ENCODE results near the gene LSS. TPM values are rescaled to one million over a fixed set of nuclear protein-coding genes. Genes with fewer than 3 reads are reported as not detected.
A peak's percentile ranks its signal among the peaks of the same experiment; 100 is the strongest.

Gene LSS
- total RNA-seq, 1 experiment from 2014 or later = 45.5 TPM

DNA sequence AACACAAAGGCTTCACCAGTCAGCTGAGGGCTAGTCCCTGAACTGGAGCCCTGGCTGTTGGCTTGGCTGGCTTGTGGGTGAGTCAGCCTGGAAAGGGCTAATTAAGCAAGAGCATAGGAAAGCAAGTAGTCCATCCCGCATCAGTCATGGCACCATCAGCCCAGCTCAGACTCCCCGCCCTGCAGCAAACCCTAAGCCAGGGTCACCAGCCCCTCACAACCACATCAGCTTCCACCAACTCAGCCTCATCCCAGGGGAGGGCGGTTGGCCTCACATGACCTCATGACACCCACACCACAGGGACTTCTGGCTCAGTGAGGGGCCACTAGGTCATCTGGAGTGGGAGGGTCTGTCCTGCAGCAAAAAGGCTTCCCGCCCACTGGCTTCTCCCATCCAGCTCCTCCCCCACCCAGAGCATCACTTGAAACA, 37.3 kb downstream of the LSS start:
- Mint-ChIP-seq H3K4me3 (ENCODE audit: unreplicated experiment) (no peak overlapping the region), H3K27ac (ENCODE audit: low read depth, unreplicated experiment) (no peak overlapping the region), H3K36me3 (ENCODE audit: insufficient read depth, unreplicated experiment) (peaks cover 35% of the 10 kb centered on the region), H3K4me1 (ENCODE audit: insufficient read depth, unreplicated experiment) (peaks cover 27% of the 10 kb centered on the region), H3K9me3 (ENCODE audit: unreplicated experiment) (no peaks in the 10 kb centered on the region), H3K27me3 (ENCODE audit: insufficient read depth, unreplicated experiment) (no peaks in the 10 kb centered on the region)
- TF ChIP-seq, protein P1, sequence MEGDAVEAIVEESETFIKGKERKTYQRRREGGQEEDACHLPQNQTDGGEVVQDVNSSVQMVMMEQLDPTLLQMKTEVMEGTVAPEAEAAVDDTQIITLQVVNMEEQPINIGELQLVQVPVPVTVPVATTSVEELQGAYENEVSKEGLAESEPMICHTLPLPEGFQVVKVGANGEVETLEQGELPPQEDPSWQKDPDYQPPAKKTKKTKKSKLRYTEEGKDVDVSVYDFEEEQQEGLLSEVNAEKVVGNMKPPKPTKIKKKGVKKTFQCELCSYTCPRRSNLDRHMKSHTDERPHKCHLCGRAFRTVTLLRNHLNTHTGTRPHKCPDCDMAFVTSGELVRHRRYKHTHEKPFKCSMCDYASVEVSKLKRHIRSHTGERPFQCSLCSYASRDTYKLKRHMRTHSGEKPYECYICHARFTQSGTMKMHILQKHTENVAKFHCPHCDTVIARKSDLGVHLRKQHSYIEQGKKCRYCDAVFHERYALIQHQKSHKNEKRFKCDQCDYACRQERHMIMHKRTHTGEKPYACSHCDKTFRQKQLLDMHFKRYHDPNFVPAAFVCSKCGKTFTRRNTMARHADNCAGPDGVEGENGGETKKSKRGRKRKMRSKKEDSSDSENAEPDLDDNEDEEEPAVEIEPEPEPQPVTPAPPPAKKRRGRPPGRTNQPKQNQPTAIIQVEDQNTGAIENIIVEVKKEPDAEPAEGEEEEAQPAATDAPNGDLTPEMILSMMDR (IDR thresholded peaks at IDR 0.05; ENCODE audit: unreplicated experiment) = no peak
- no TSS peak for BruUV-seq (replicated peaks)
- peak; percentile 74 for DNase-seq (ENCODE audit: unreplicated experiment)
- ChIA-PET CTCF (interaction anchor here (0.7 to 1.0 kb wide), 2 partner anchors 19 to 48 kb away, joined by 3 to 6 read pairs; no protein-coding TSS in a partner anchor), POLR2A (interaction anchor here (1.2 kb wide), 1 partner anchor 50 kb away, joined by 5 read pairs; no protein-coding TSS in a partner anchor)
- intact Hi-C loops (cut with micrococcal nuclease) = no loop called here

DNA sequence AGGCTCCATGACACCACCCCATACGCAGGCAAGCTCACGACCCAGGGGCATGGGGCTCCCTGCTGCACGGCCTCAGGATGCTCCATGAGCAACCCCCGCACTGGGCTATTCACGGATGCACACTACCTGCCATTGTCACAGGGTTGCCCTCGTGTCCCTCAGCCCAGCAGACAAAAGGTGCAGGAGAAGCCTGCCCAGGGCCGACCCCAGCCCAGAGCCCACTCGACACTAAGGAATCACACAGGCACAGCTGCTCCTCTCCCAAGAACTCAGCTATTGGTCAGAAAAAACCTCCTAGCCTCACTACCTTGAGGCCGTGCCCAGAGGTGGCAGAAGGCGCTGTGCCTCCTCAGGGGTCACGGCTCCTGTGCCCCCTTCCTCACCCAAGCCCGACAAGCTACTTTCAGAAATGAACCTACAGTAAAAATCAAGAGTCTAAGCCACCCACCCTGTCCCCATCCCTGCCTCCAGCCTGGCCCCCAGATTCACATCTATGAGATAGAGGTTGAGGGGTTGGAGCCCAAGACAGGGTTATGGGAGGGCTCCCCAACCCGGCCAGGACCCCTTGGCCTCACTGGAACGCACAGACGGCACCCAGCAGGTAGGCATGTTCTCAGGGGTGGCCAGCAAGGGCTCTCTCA, 38.0 kb downstream of the LSS start:
- TF ChIP-seq, protein P1 (IDR thresholded peaks at IDR 0.05; ENCODE audit: unreplicated experiment) = no peak
- H3K27ac Mint-ChIP-seq (ENCODE audit: low read depth, unreplicated experiment) = no peak overlapping the region
- ChIA-PET POLR2A (interaction anchor here (0.7 to 1.2 kb wide), 2 partner anchors 50 to 61 kb away, joined by 3 to 5 read pairs; no protein-coding TSS in a partner anchor), CTCF (interaction anchor here (0.7 to 1.0 kb wide), 2 partner anchors 19 to 47 kb away, joined by 3 to 6 read pairs; no protein-coding TSS in a partner anchor)
- H3K4me1 Mint-ChIP-seq (ENCODE audit: insufficient read depth, unreplicated experiment) = peaks cover 27% of the 10 kb centered on the region
- TSS peak; percentile 32 for BruUV-seq (replicated peaks)
- no peak for DNase-seq (ENCODE audit: unreplicated experiment)
- no peak overlapping the region for H3K4me3 Mint-ChIP-seq (ENCODE audit: unreplicated experiment)
- intact Hi-C loops (cut with micrococcal nuclease) = no loop called here
- no peaks in the 10 kb centered on the region for H3K9me3 Mint-ChIP-seq (ENCODE audit: unreplicated experiment)
- peaks cover 29% of the 10 kb centered on the region for H3K36me3 Mint-ChIP-seq (ENCODE audit: insufficient read depth, unreplicated experiment)
- no peaks in the 10 kb centered on the region for H3K27me3 Mint-ChIP-seq (ENCODE audit: insufficient read depth, unreplicated experiment)

DNA sequence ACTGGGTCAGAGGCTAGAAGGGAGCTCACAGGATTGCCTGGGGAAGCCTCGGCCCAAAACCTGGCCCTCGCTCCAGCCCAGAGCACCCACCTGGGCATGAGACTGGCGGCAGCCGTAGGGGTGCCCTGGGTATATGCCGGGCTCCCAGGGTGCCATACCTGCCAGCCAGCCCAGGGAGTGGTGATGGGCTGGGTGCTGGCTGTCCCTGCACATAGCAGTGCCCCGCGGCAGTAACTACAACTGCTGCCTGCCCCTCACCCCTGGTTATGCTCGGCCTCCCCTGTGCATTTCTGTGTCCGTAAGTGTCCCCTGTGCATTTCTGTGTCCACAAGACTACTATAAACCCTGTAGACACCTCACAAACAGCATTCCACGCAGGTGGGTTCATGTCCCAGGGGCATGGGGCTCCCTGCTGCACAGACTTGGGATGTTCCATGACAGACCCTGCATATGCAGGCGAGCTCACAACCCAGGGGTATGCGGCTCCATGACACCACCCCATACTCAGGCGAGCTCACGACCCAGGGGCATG, 38.5 kb downstream of the LSS start:
- POLR2A ChIA-PET = interaction anchor here (0.5 to 0.9 kb wide), 4 partner anchors 8 to 217 kb away, joined by 3 read pairs; no protein-coding TSS in a partner anchor
- no peaks in the 10 kb centered on the region for H3K9me3 Mint-ChIP-seq (ENCODE audit: unreplicated experiment)
- intact Hi-C loops (cut with micrococcal nuclease) = no loop called here
- H3K36me3 Mint-ChIP-seq (ENCODE audit: insufficient read depth, unreplicated experiment) = peaks cover 26% of the 10 kb centered on the region
- no peak for DNase-seq (ENCODE audit: unreplicated experiment)
- BruUV-seq (replicated peaks) = no TSS peak
- H3K4me3 Mint-ChIP-seq (ENCODE audit: unreplicated experiment) = no peak overlapping the region
- peaks cover 27% of the 10 kb centered on the region for H3K4me1 Mint-ChIP-seq (ENCODE audit: insufficient read depth, unreplicated experiment)
- H3K27ac Mint-ChIP-seq (ENCODE audit: low read depth, unreplicated experiment) = peak overlapping the region; percentile 68
- TF ChIP-seq, protein P1 (IDR thresholded peaks at IDR 0.05; ENCODE audit: unreplicated experiment) = no peak
- H3K27me3 Mint-ChIP-seq (ENCODE audit: insufficient read depth, unreplicated experiment) = no peaks in the 10 kb centered on the region
- CTCF ChIA-PET = no interaction called here

DNA sequence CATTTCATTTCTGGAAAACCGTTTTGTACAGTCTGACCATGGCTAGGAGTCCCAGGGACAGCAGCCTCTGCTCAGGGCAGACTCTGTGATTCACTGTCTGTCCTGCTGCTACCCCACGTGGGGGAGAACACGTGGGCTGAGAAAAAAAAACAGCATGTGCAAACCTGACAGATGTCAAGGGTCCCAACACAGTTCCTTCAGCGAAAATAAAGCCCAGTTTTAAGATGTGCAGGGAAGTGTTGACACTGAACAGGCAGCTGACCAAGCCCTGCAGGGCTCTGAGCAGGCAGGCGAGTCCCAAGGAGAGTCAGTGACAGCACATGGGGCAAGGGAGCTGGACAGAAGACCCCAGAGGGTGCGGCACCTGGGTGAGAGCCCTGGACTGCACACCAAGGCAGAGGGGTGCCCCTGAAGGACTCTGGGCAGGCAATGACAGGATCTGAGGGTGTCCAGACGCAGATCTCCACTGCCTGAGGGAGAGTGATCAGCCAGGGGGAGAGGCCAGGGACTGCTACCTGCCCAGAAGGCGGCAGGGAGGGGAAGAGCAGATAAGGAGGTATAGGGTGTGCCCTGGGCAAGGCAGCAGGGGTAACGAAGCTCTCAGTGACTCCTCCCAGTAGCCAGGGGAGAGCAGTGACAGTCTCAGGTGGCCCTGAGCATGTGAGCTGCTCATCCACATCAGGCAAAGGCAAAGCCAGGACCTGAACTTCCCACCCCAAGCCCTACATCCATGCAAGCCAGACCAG, 39.2 kb downstream of the LSS start:
- POLR2A ChIA-PET = interaction anchor here (0.5 to 0.9 kb wide), 3 partner anchors 9 to 216 kb away, joined by 3 read pairs; no protein-coding TSS in a partner anchor

More for the DNA sequence above, 39.2 kb downstream of the LSS start:
- TF ChIP-seq, protein P1 (IDR thresholded peaks at IDR 0.05; ENCODE audit: unreplicated experiment) = no peak
- intact Hi-C loops (cut with micrococcal nuclease) = no loop called here
- no TSS peak for BruUV-seq (replicated peaks)
- H3K4me3 Mint-ChIP-seq (ENCODE audit: unreplicated experiment) = peak overlapping the region; percentile 28
- DNase-seq (ENCODE audit: unreplicated experiment) = peak; percentile 17
- peaks cover 27% of the 10 kb centered on the region for H3K4me1 Mint-ChIP-seq (ENCODE audit: insufficient read depth, unreplicated experiment)
- H3K36me3 Mint-ChIP-seq (ENCODE audit: insufficient read depth, unreplicated experiment) = peaks cover 20% of the 10 kb centered on the region
- CTCF ChIA-PET = no interaction called here
- no peaks in the 10 kb centered on the region for H3K9me3 Mint-ChIP-seq (ENCODE audit: unreplicated experiment)
- H3K27me3 Mint-ChIP-seq (ENCODE audit: insufficient read depth, unreplicated experiment) = no peaks in the 10 kb centered on the region
- H3K27ac Mint-ChIP-seq (ENCODE audit: low read depth, unreplicated experiment) = peak overlapping the region; percentile 68
